Stimulated activated CD8-positive, alpha-beta memory T cell treated with anti-CD3 and anti-CD28 coated beads, Interleukin-2, amount 100 ng/mL, for 1 hour (primary cell): ENCODE measurements around the gene SIM2.

ENCODE experiments used
- DNase-seq, 2 donors: peaks; one replicate each; pipeline ENCODE4 v3.0.0-alpha.2; 2020; ENCODE audit warnings: low read depth in 2 of 2

Gene SIM2

DNA sequence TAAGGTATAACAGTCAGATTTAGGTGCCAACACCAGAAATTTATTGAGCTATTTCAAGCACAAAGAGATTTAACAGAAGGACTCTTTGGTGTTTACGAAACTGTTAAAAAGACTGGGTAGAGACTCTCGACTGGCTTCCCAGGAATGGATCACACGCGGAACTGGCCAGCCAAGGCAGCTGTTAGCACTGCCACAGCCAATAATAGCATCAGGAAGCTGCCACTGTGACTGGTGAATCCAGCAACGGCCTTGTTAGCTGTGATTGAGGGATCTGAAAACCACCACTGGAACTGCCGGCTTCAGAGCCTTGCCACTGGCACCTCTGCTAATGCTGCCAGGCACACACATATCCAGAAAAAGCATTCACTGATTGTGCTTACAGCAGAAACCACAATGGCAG lies 10.6 kb upstream of the SIM2 start:
- DNase-seq, result no peak

DNA sequence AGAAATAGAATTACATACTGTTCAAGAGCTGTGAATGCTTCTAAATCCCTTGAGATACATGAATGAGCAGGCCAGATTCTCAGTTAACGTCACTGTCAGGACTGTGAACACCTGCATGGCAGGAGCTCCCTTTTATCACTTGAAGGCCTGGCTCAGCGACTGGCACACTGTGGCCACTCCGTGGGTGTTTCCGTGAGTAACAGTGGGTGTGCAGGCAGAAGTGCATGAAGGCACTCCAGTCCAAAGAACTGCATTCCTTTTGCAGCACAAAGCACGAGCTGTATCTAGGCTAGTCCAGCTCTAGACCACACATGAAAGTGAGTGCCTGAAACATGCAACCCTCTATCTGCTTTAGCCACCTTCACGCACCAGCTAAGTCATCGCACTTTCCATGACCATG lies 9.6 kb upstream of the SIM2 start:
- no peak for DNase-seq

- DNase-seq, result no peak
Measured at GRCh38 chr21:36690628-36691554, 8.0 kb upstream of the SIM2 start.

GRCh38 chr21:36691555-36692041 lies 7.3 kb upstream of the SIM2 start:
- DNase-seq, result no peak

DNA sequence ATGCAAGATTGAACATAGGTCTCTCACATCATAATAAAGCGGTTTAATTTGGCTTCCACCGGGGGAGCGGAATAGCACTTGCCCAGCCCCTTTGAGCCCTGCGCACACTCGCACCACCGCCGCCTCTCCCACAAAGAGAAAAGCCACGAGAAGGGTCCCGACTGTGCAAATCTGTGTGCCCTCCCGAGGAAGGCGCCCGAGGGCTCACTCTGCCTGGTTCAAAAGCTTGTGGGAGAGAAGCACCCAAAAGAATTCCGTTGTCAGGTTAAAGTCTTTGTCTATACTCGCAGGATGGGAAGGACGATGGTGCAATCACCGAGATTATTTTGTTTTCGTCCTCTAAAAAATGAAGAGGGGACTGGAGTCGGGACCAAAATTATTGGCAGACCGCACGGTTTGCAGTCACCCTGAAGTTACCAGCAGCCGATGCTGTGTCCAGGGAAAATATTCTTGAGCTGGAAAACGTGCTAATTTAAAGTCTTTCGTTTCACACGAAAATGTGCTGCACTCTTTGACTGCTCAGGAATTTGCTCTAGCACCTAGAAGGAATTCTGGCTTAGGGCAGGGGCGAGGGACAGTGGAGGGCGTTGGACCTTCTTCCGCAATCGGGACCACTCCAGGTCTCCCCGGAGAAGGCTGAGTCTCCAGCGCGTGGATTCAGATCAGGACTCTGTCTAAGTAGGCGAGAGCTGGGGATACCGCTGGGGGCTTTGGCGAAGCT lies 6.6 kb upstream of the SIM2 start:
- no peak for DNase-seq

DNA sequence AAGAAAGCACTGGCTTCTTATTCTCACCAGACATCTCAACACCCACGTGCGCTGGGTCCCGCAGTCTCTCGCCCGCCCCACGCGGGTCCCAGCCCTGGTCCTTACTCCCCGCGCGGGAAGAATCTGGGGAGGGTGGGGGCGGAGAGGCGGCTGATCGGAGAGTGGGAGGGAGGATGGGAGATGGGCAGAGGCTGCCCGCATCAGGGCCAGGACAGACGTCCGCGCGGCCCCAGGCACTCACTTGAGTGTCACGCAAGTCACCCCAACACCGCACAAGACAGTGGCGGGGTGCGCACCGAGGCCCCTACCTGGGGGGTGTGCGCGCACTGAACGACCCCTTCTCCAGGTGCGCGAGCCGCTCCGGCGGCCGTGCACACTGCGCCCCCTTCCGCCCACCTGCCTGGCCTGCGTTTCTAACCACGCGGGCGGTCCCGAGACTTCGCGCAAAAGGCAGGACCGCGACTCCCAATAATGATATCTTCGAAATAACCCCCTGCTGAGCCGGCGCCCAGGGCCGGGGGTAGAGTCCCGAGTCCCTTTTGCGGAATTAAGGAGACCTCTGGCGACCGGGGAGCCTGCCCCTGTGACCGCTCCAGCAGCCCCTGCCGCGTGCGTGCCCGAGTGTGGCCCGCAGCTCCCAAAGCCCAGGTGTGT lies 6.0 kb upstream of the SIM2 start:
- no peak for DNase-seq

GRCh38 chr21:36693489-36694030 lies 5.4 kb upstream of the SIM2 start:
- no peak for DNase-seq

DNA sequence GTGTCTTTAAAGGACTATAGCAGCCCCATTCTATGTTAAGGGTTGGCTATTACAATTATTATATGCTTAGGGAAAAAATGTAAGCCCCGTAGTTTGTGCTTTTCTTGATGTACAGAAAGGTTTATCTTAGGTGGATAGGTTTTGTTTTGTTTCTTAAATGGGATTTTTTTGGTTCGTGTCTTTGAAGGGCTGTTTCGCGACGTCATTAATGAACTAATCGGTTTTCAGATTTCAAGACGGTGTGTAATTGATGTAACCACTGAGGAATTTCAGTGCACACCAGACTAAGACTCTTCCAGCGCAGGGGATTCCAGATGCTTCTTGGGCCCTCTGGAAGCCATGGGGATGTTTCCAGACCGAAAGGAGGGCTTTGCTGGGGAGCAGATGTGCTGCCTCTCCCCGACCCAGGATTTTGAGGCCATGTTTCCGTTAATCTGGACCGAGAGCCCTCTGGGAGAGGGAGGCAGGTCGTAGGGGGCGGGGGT lies 4.8 kb upstream of the SIM2 start:
- DNase-seq, result no peak

- DNase-seq, result no peak
Measured at GRCh38 chr21:36694593-36695282, 4.2 kb upstream of the SIM2 start.

DNA sequence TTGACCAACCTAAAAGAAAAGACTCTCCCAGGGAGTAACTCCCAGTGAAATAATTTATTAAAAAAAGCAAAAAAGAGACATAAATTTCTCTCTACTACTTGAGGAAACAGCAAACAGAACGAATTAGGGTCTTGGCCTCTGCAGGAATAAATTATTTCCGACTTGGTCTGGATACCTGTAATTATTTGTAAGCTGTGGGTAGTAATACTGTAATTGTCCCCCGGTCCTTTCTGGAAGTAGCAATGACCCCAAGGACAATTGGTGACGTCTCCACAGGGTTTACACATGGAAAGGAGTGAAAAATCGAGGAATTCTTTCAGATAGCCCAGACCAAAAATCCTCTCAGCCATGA lies 3.7 kb upstream of the SIM2 start:
- DNase-seq, result no peak

GRCh38 chr21:36695671-36696389 lies 3.1 kb upstream of the SIM2 start:
- no peak for DNase-seq

GRCh38 chr21:36696390-36697059 lies 2.4 kb upstream of the SIM2 start:
- DNase-seq, result no peak

GRCh38 chr21:36697060-36697850 lies 1.7 kb upstream of the SIM2 start:
- no peak for DNase-seq

- DNase-seq, result no peak
Measured at GRCh38 chr21:36697851-36698384, 997 bp upstream of the SIM2 start.

DNA sequence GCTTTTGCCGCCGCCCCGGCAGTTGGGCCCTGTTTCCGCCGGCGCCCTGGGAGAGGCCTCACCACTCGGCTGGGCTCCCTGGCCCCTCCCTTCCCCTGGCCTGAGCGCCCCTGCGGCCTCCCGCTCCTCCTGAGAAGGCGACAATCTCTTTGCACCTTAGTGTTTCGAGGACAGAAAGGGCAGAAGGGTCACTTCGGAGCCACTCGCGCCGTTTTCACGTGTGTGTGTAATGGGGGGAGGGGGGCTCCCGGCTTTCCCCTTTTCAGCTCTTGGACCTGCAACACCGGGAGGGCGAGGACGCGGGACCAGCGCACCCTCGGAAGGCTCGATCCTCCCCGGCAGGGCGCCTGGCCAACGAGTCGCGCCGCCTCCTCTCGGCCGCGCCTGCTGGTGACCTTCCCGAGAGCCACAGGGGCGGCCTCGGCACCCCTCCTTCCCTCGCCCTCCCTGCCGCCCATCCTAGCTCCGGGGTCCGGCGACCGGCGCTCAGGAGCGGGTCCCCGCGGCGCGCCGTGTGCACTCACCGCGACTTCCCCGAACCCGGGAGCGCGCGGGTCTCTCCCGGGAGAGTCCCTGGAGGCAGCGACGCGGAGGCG lies 432 bp upstream of the SIM2 start:
- DNase-seq, result no peak

DNA sequence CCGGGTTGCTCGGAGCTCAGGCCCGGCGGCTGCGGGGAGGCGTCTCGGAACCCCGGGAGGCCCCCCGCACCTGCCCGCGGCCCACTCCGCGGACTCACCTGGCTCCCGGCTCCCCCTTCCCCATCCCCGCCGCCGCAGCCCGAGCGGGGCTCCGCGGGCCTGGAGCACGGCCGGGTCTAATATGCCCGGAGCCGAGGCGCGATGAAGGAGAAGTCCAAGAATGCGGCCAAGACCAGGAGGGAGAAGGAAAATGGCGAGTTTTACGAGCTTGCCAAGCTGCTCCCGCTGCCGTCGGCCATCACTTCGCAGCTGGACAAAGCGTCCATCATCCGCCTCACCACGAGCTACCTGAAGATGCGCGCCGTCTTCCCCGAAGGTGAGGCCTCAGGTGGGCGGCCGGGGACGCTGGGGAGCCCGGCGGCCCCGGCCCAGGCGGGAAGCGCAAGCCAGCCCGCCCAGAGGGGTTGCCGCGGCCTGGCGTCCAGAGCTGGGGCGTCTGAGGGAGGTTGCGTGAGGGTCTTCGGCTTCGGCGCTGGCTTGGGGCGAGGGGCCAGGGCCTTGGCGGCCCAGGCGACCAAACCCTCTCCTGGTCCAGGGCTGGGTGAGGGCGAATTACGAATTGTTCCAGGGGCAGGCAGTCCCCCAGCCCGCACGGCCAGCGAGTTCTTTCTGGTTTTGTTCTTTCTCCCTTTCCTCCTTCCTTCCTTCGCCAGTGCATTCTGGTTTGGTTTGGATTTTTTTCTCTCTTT lies 805 bp downstream of the SIM2 start:
- no peak for DNase-seq

- DNase-seq, result no peak
Measured at GRCh38 chr21:36700295-36700970, 1.5 kb downstream of the SIM2 start.
